Testis (tissue), 3 donors: ENCODE data around the gene CYYR1. TPM values are rescaled to one million over a fixed set of nuclear protein-coding genes. Genes with fewer than 3 reads are reported as not detected.

Source experiments
- DNase-seq: peaks from one replicate; pipeline ENCODE4 v3.0.0-alpha.2; 2019
- H3K27ac ChIP-seq, 2 donors: fragments of 200-600 bp; sonication (generic); one replicate each; pipeline ENCODE4 v1.5.1; 2019
- H3K27me3 ChIP-seq: fragments of 200-600 bp; sonication (generic); one replicate; pipeline ENCODE4 v1.5.1; 2019
- H3K36me3 ChIP-seq: fragments of 200-600 bp; sonication (generic); one replicate; pipeline ENCODE4 v1.5.1; 2017; ENCODE audit warnings: low read depth; ENCODE audit errors: missing control alignments
- H3K4me1 ChIP-seq: fragments of 200-600 bp; sonication (generic); one replicate; pipeline ENCODE4 v1.5.1; 2019
- H3K4me3 ChIP-seq, 2 donors: fragments of 200-600 bp; sonication (generic); one replicate each; pipeline ENCODE4 v1.5.1; 2017 to 2019
- H3K9me3 ChIP-seq: fragments of 200-600 bp; sonication (generic); one replicate; pipeline ENCODE4 v1.5.1; 2017
- CTCF ChIP-seq, 3 experiments: fragments of 450-650 bp in 2 of 3; fragments of 200-600 bp in 1 of 3; sonication (generic) in 1 of 3; IDR thresholded peaks; one replicate each; pipeline ENCODE4 v1.5.1; 2016 to 2019; ENCODE audit warnings: antibody characterized with exemption in 3 of 3, mild to moderate bottlenecking in 2 of 3, moderate library complexity in 1 of 3
- POLR2A ChIP-seq: fragments of 450-650 bp; IDR thresholded peaks from one replicate; pipeline ENCODE4 v1.6.1; 2017; ENCODE audit warnings: antibody characterized with exemption, mild to moderate bottlenecking, moderate library complexity
- WGBS, 2 donors: methylation state at CpG; one replicate each; pipeline ENCODE4 v1.1.5; 2018; 5-methylcytosine and 5-hydroxymethylcytosine counted together
- intact Hi-C: fragments of 100-400 bp; cut with DNase I; formaldehyde crosslinking; loops from one replicate; pipeline ENCODE4 v1.15.1; 2023; ENCODE audit warnings: low total_unique reads
- polyA plus RNA-seq: library from polyadenylated mRNA; stranded (reverse); fragments of 350-450 nt; fragmentation: Illumina TruSeq; extraction: RNeasy Lipid Tissue Mini Kit (QIAGEN cat#74804); gene quantifications from one replicate; pipeline ENCODE4 v1.2.3, GENCODE V29; 2014; ENCODE audit warnings: low read depth, low replicate concordance; ENCODE audit not compliant: insufficient read depth
- total RNA-seq, 2 donors: library from RNA; depleted of rRNA; stranded (reverse); fragments of >200 nt; gene quantifications; one replicate each; pipeline ENCODE4 v1.2.3, GENCODE V29; 2016

Gene CYYR1
- total and polyA plus RNA-seq, 3 donors from 2014 or later: 4.4 to 6.1 (median 4.6) TPM

- WGBS, 2 donors: 89 to 94% methylated on average over 4 of the region's 4 CpGs
- Histone ChIP-seq H3K9me3 (no peaks in the 10 kb centered on the region), H3K4me1 (no peaks in the 10 kb centered on the region), H3K27ac (no peak overlapping the region), H3K36me3 (no peaks in the 10 kb centered on the region), H3K4me3 (no peak overlapping the region), H3K27me3 (no peaks in the 10 kb centered on the region)
- no peak for TF ChIP-seq CTCF (IDR thresholded peaks at IDR 0.05)
- TF ChIP-seq POLR2A: no peak
- intact Hi-C loops: no loop called here
- no peak for DNase-seq
Measured at GRCh38 chr21:26557106-26557505, 16.0 kb downstream of the CYYR1 start.

- Histone ChIP-seq H3K4me1 (no peaks in the 10 kb centered on the region), H3K27ac (no peak overlapping the region), H3K36me3 (no peaks in the 10 kb centered on the region), H3K27me3 (no peaks in the 10 kb centered on the region), H3K9me3 (no peaks in the 10 kb centered on the region), H3K4me3 (no peak overlapping the region)
- DNase-seq: no peak
- WGBS, 2 donors: 88 to 95% methylated on average over 1 of the region's 1 CpG
- intact Hi-C loops: no loop called here
- TF ChIP-seq POLR2A (no peak), CTCF (IDR thresholded peaks at IDR 0.05) (no peak)
Measured at GRCh38 chr21:26555540-26556146, 17.4 kb downstream of the CYYR1 start.

GRCh38 chr21:26554365-26554764, 18.7 kb downstream of the CYYR1 start:
- WGBS, 2 donors: 74 to 76% methylated on average over 2 of the region's 2 CpGs
- TF ChIP-seq CTCF (IDR thresholded peaks at IDR 0.05): no peak
- no peak for TF ChIP-seq POLR2A
- no peak overlapping the region for H3K27ac ChIP-seq
- H3K4me1 ChIP-seq: no peaks in the 10 kb centered on the region
- no peaks in the 10 kb centered on the region for H3K9me3 ChIP-seq
- H3K4me3 ChIP-seq: no peak overlapping the region
- DNase-seq: no peak
- intact Hi-C loops: no loop called here
- no peaks in the 10 kb centered on the region for H3K27me3 ChIP-seq
- no peaks in the 10 kb centered on the region for H3K36me3 ChIP-seq

GRCh38 chr21:26553898-26554297, 19.2 kb downstream of the CYYR1 start:
- Histone ChIP-seq H3K27me3 (no peaks in the 10 kb centered on the region), H3K4me1 (no peaks in the 10 kb centered on the region), H3K27ac (no peak overlapping the region), H3K9me3 (no peaks in the 10 kb centered on the region), H3K4me3 (no peak overlapping the region), H3K36me3 (no peaks in the 10 kb centered on the region)
- WGBS, 2 donors: 55 to 71% methylated on average over 2 of the region's 2 CpGs
- TF ChIP-seq CTCF (IDR thresholded peaks at IDR 0.05) (no peak), POLR2A (no peak)
- intact Hi-C loops: no loop called here
- DNase-seq: no peak

- Histone ChIP-seq H3K27ac (no peak overlapping the region), H3K27me3 (no peaks in the 10 kb centered on the region), H3K4me3 (no peak overlapping the region), H3K36me3 (no peaks in the 10 kb centered on the region), H3K9me3 (no peaks in the 10 kb centered on the region), H3K4me1 (no peaks in the 10 kb centered on the region)
- DNase-seq: no peak
- intact Hi-C loops: no loop called here
- WGBS, 2 donors: 44 to 50% methylated on average over 2 of the region's 2 CpGs
- TF ChIP-seq CTCF (IDR thresholded peaks at IDR 0.05): no peak
- TF ChIP-seq POLR2A: no peak
Measured at GRCh38 chr21:26550326-26550725, 22.8 kb downstream of the CYYR1 start.
